Keratinocyte (primary cell): ENCODE measurements around the gene BDH2.

Source experiments
- CTCF ChIP-seq, 3 experiments: IDR thresholded peaks in 1 of 3; conservative IDR thresholded peaks in 1 of 3; optimal IDR thresholded peaks in 1 of 3; 2 replicates in 2 of 3; 3 replicates in 1 of 3; pipeline versions ENCODE3 to v1.5.1; 2011; ENCODE audit warnings: low read length in 3 of 3, mild to moderate bottlenecking in 3 of 3, moderate library complexity in 2 of 3, control low read depth in 1 of 3, inconsistent platforms in 1 of 3; ENCODE audit not compliant: insufficient read depth in 2 of 3; ENCODE audit errors: extremely low read depth in 1 of 3
- EZH2 ChIP-seq: IDR thresholded peaks from one replicate; pipeline ENCODE4 v1.6.1; 2012; ENCODE audit warnings: inconsistent platforms, mild to moderate bottlenecking, low read length, moderate library complexity

DNA sequence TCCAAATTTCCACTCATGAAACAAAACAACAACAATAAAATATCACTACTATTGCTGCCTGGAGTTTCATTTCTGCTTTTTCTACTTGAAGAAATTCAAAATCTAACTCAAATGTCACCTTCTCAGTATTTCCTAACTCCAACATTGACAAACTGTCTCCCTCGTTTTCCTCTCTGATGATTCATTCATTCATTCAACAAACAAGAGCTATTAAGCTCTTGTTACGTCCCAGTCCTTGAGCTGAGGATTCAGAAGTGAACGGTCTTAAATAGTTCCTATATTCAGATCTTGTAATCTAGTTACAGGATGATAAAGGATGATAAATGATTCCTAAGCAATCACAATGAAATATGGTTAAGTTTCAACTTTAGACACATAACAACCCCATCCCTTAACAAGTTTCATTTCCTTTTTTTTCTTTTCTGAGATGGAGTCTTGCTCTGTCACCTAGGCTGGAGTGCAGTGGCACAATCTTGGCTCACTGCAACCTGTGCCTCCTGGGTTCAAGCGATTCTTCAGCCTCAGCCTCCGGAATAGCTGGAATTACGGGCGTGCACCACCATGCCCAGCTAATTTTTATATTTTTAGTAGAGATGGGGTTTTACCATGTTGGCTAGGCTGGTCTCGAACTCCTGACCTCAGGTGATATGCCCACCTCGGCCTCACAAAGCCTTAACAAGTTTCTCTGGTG lies 24.7 kb downstream of the BDH2 start:
- no peak for TF ChIP-seq CTCF (optimal IDR thresholded peaks at IDR 0.05 in 1 of 3, IDR thresholded peaks at IDR 0.05 in 1 of 3, conservative IDR thresholded peaks at IDR 0.05 in 1 of 3; ENCODE audit: extremely low read depth in 1 of 3, insufficient read depth in 2 of 3, low read length in 3 of 3)
- no peak for TF ChIP-seq EZH2
